CD4-positive, alpha-beta T cell (primary cell): ENCODE data around the gene KHK. TPM values are rescaled to one million over a fixed set of nuclear protein-coding genes. Genes with fewer than 3 reads are reported as not detected.
A peak's percentile ranks its signal among the peaks of the same experiment; 100 is the strongest.

Experiments used
- ATAC-seq: fragments of 200-7000 bp; cut with Tn5 transposase; one replicate; pipeline ENCODE4 v1.10.0; 2022; ENCODE audit warnings: mild to moderate bottlenecking; ENCODE audit not compliant: poor library complexity
- CTCF ChIA-PET: fragments of 350-600 bp; sonication (Branson Sonifier 250); formaldehyde crosslinking; loops from one replicate; lab custom pipeline; 2021; ENCODE audit warnings: antibody characterized with exemption, inconsistent platforms; lab: Charles Lee
- POLR2A ChIA-PET: fragments of 350-600 bp; sonication (Branson Sonifier 250); formaldehyde crosslinking; loops from one replicate; lab custom pipeline; 2021; ENCODE audit warnings: antibody characterized with exemption, inconsistent platforms; lab: Charles Lee
- DNase-seq, 14 experiments: peaks; one replicate each; pipeline ENCODE4 v3.0.0-alpha.2; 2013 to 2020; ENCODE audit warnings: mixed read lengths in 2 of 14
- H3K27ac ChIP-seq, 2 donors: one replicate each; pipeline versions ENCODE4 v1.5.1 to v1.7.0; 2013; ENCODE audit warnings: low read length in 2 of 2, low read depth in 1 of 2, mild to moderate bottlenecking in 1 of 2
- H3K27me3 ChIP-seq, 2 experiments: 1 replicate in 1 of 2; 2 replicates in 1 of 2; pipeline versions ENCODE4 v1.6.1 to v1.7.0; 2013; ENCODE audit warnings: low read length in 2 of 2, control low read depth in 1 of 2, mild to moderate bottlenecking in 1 of 2, moderate library complexity in 1 of 2; ENCODE audit not compliant: insufficient read depth in 2 of 2, control insufficient read depth in 1 of 2
- H3K36me3 ChIP-seq: one replicate; pipeline ENCODE4 v1.6.1; 2013; ENCODE audit warnings: low read length, control low read depth; ENCODE audit not compliant: insufficient read depth
- H3K4me1 ChIP-seq: one replicate; pipeline ENCODE4 v1.6.1; 2013; ENCODE audit warnings: low read length, control low read depth; ENCODE audit not compliant: insufficient read depth
- H3K4me3 ChIP-seq: one replicate; pipeline ENCODE4 v1.5.1; 2013; ENCODE audit warnings: mild to moderate bottlenecking, low read length, moderate library complexity
- H3K9me3 ChIP-seq, 2 experiments: 1 replicate in 1 of 2; 2 replicates in 1 of 2; pipeline versions ENCODE4 v1.6.1 to v1.7.0; 2013; ENCODE audit warnings: low read length in 2 of 2, mild to moderate bottlenecking in 2 of 2, control low read depth in 1 of 2, moderate library complexity in 1 of 2; ENCODE audit not compliant: control insufficient read depth in 1 of 2, insufficient read depth in 1 of 2
- H3K27ac Mint-ChIP-seq: one replicate; pipeline ENCODE4 v1.8.0; 2020; ENCODE audit warnings: mixed read lengths
- H3K27me3 Mint-ChIP-seq: one replicate; pipeline ENCODE4 v1.8.0; 2021; ENCODE audit warnings: mixed read lengths
- H3K36me3 Mint-ChIP-seq: one replicate; pipeline ENCODE4 v1.8.0; 2021; ENCODE audit warnings: low read depth, mixed read lengths
- H3K4me1 Mint-ChIP-seq: one replicate; pipeline ENCODE4 v1.8.0; 2021; ENCODE audit warnings: low read depth, mixed read lengths
- H3K4me3 Mint-ChIP-seq: one replicate; pipeline ENCODE4 v1.8.0; 2020; ENCODE audit warnings: mild to moderate bottlenecking, mixed read lengths
- H3K9me3 Mint-ChIP-seq: one replicate; pipeline ENCODE4 v1.8.0; 2020; ENCODE audit warnings: mixed read lengths
- CTCF ChIP-seq: fragments of 200-600 bp; IDR thresholded peaks from one replicate; pipeline ENCODE4 v1.8.0; 2022; ENCODE audit warnings: antibody characterized with exemption, mild to moderate bottlenecking
- intact Hi-C, 2 experiments: fragments of 100-400 bp; cut with DNase I in 1 of 2; cut with micrococcal nuclease in 1 of 2; formaldehyde crosslinking; loops; one replicate each; pipeline versions ENCODE4 v1.15.1 to v1.9.0; 2023 to 2025; cut with DNase I, micrococcal nuclease
- total RNA-seq, 174 experiments: library from RNA in 2 of 174; stranded (reverse) in 2 of 174; gene quantifications; one replicate each; pipeline ENCODE4 v1.2.3 and lab custom pipeline; 2021 to 2026

KHK gene
- total RNA-seq, 2 experiments from 2014 or later: 4.7 TPM

GRCh38 chr2:27094353-27094984, 7.9 kb downstream of the KHK start:
- no peak for DNase-seq
- H3K36me3 ChIP-seq: no peaks in the 10 kb centered on the region
- H3K4me1 Mint-ChIP-seq: peaks cover 16% of the 10 kb centered on the region
- no peak for TF ChIP-seq CTCF
- no peak overlapping the region for H3K4me3 Mint-ChIP-seq
- peaks cover 9% of the 10 kb centered on the region for H3K4me1 ChIP-seq
- POLR2A ChIA-PET: no interaction called here
- ATAC-seq: no peak
- intact Hi-C loops: no loop called here
- H3K9me3 Mint-ChIP-seq: no peaks in the 10 kb centered on the region
- H3K27me3 ChIP-seq: no peaks in the 10 kb centered on the region
- no peaks in the 10 kb centered on the region for H3K9me3 ChIP-seq
- no peak overlapping the region for H3K27ac ChIP-seq
- H3K27ac Mint-ChIP-seq: no peak overlapping the region
- H3K4me3 ChIP-seq: no peak overlapping the region
- CTCF ChIA-PET: interaction anchor here (1.0 kb wide), 1 partner anchor 185 kb away, joined by 7 read pairs; no protein-coding TSS in a partner anchor
- no peaks in the 10 kb centered on the region for H3K27me3 Mint-ChIP-seq
- H3K36me3 Mint-ChIP-seq: peaks cover 7% of the 10 kb centered on the region

DNA sequence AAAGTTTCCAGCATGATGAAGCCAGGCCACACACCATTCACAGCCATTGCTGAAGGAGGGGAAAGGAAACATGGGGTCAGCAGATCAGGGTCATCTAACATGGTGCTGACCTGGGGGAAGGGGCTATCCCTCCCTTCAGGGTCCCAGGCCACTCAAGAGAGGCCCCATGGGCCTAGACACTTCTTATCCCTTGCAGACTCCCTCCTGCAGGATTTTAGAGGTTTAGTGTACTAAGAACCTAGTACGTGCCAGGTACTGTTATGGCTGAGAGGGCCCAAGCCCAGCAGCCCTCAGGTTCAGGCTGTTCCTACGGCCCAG, 8.8 kb downstream of the KHK start:
- Mint-ChIP-seq H3K9me3 (no peaks in the 10 kb centered on the region), H3K27me3 (no peaks in the 10 kb centered on the region), H3K4me1 (peaks cover 11% of the 10 kb centered on the region), H3K4me3 (peak overlapping the region; percentile 4), H3K36me3 (peaks cover 7% of the 10 kb centered on the region), H3K27ac (no peak overlapping the region)
- Histone ChIP-seq H3K4me3 (no peak overlapping the region), H3K36me3 (peaks cover 2% of the 10 kb centered on the region), H3K9me3 (no peaks in the 10 kb centered on the region), H3K27ac (no peak overlapping the region), H3K27me3 (no peaks in the 10 kb centered on the region), H3K4me1 (peaks cover 9% of the 10 kb centered on the region)
- POLR2A ChIA-PET: no interaction called here
- intact Hi-C loops: loop anchor here in 1 of 2 experiments (5.0 kb wide), 1 partner anchor 587 kb away; no protein-coding TSS in a partner anchor
- DNase-seq: no peak
- CTCF ChIA-PET: interaction anchor here (0.6 to 1.6 kb wide), 2 partner anchors 22 to 184 kb away, joined by 3 to 7 read pairs; no protein-coding TSS in a partner anchor
- no peak for TF ChIP-seq CTCF
- ATAC-seq: no peak

- H3K27ac Mint-ChIP-seq: no peak overlapping the region
- no peaks in the 10 kb centered on the region for H3K27me3 Mint-ChIP-seq
- H3K9me3 ChIP-seq: no peaks in the 10 kb centered on the region
- peaks cover 2% of the 10 kb centered on the region for H3K36me3 ChIP-seq
- no peaks in the 10 kb centered on the region for H3K27me3 ChIP-seq
- intact Hi-C loops: loop anchor here in 1 of 2 experiments (5.0 kb wide), 1 partner anchor 586 kb away; no protein-coding TSS in a partner anchor
- H3K36me3 Mint-ChIP-seq: peaks cover 7% of the 10 kb centered on the region
- H3K4me1 Mint-ChIP-seq: peaks cover 11% of the 10 kb centered on the region
- TF ChIP-seq CTCF: no peak
- DNase-seq (peak in 8 of 14 experiments; percentile 19 to 73 (median 46)), ATAC-seq (peak; percentile 88)
- H3K4me1 ChIP-seq: peaks cover 9% of the 10 kb centered on the region
- no peak overlapping the region for H3K27ac ChIP-seq
- ChIA-PET POLR2A (interaction anchor here (2.4 kb wide), 1 partner anchor 9 kb away, joined by 8 read pairs; the partner anchor contains the start of gene KHK), CTCF (interaction anchor here (0.6 to 1.6 kb wide), 4 partner anchors 9 to 184 kb away, joined by 3 to 7 read pairs (median 4); partner anchors contain the start of gene KHK)
- H3K9me3 Mint-ChIP-seq: no peaks in the 10 kb centered on the region
- peak overlapping the region; percentile 23 for H3K4me3 ChIP-seq
- peak overlapping the region; percentile 4 for H3K4me3 Mint-ChIP-seq
Measured at GRCh38 chr2:27095745-27096651, 9.4 kb downstream of the KHK start.
